Measurements from ENCODE around the gene USP47.

Gene USP47

DNA sequence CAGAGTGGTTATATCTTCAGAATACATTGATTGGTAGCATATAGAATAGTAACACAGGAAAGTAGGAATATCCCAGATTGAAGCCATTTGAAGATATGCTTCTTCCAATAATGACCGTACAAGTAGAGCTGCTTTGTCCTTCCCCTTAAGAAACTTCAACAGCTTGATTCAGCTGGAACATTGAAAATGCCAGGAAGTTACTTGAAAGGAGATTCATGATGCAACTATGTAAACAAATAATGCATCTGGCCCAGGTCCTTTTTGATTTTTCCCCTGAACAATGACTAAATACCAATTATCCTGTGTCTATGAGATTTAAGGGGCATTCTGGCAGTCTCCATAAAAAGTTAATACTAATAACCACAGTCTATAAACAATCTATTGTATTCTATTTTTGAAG is 163.7 kb downstream of the USP47 start:
- no peak for TF ChIP-seq CTCF (IDR thresholded peaks at IDR 0.05; ENCODE audit: borderline replicate concordance, extremely low read depth, low read length, poor library complexity, severe bottlenecking)
- no peak for TF ChIP-seq EZH2 (IDR thresholded peaks at IDR 0.05; ENCODE audit: borderline replicate concordance, low read depth, low read length, severe bottlenecking)
- Histone ChIP-seq H3K27me3 (ENCODE audit: insufficient read depth, low read length, poor library complexity) (peaks cover 33% of the 10 kb centered on the region), H2AFZ (ENCODE audit: low read depth, low read length) (no peak overlapping the region), H3K27ac (ENCODE audit: low read length) (no peak overlapping the region), H3K4me3 (ENCODE audit: low read depth in 1 of 2, low read length in 2 of 2) (no peak overlapping the region), H3K4me2 (ENCODE audit: insufficient read depth, low read length) (no peak overlapping the region), H3K36me3 (ENCODE audit: insufficient read depth, low read length) (no peaks in the 10 kb centered on the region), H3K9me3 (ENCODE audit: insufficient read depth, low read length, severe bottlenecking) (no peaks in the 10 kb centered on the region), H3K9ac (ENCODE audit: low read depth, low read length) (no peak overlapping the region), H3K4me1 (ENCODE audit: insufficient read depth, low read length) (no peaks in the 10 kb centered on the region), H4K20me1 (ENCODE audit: insufficient read depth, low read length) (no peaks in the 10 kb centered on the region), H3K79me2 (ENCODE audit: insufficient read depth, low read length) (no peaks in the 10 kb centered on the region)
- DNase-seq (no peak), ATAC-seq (ENCODE audit: insufficient read depth, low read depth) (no peak)

DNA sequence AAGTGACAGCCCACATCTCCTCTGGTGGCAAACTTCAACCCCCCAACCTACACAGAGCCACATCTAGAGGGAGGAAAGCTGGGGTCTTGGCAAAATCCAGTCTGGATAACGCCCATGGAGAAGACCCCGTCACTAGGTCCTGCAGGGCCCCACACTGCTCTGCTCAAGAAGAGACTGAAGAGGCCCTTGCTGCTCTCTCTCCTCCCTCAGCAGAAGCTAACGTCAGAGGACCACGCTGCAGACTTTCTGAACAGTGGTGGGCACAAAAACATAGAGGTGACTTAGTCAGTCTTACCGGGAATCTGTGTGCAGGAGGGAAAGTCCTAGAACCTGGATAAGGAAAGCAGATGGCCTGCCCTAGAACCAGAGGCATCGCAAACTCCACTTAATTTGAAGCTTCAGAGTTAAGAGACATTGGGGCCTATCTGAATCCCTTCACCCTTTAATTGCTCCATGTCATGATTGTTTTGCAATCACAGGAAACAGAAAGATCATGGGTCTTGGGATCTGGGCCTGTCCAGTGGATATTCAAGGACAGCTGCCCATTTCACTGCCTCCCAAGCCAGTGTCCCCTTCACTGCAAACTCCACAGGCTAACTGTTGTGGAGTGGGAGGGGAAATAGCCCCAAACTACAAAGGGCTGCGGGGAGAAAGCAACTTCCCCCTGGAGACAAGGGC is 164.9 kb downstream of the USP47 start:
- Histone ChIP-seq H4K20me1 (ENCODE audit: insufficient read depth, low read length) (no peaks in the 10 kb centered on the region), H2AFZ (ENCODE audit: low read depth, low read length) (no peak overlapping the region), H3K4me1 (ENCODE audit: insufficient read depth, low read length) (no peaks in the 10 kb centered on the region), H3K9ac (ENCODE audit: low read depth, low read length) (no peak overlapping the region), H3K27me3 (ENCODE audit: insufficient read depth, low read length, poor library complexity) (peaks cover 26% of the 10 kb centered on the region), H3K9me3 (ENCODE audit: insufficient read depth, low read length, severe bottlenecking) (no peaks in the 10 kb centered on the region), H3K79me2 (ENCODE audit: insufficient read depth, low read length) (no peaks in the 10 kb centered on the region), H3K36me3 (ENCODE audit: insufficient read depth, low read length) (no peaks in the 10 kb centered on the region), H3K4me3 (ENCODE audit: low read depth in 1 of 2, low read length in 2 of 2) (no peak overlapping the region), H3K27ac (ENCODE audit: low read length) (no peak overlapping the region), H3K4me2 (ENCODE audit: insufficient read depth, low read length) (no peak overlapping the region)
- DNase-seq (no peak), ATAC-seq (ENCODE audit: insufficient read depth, low read depth) (no peak)
- TF ChIP-seq CTCF (IDR thresholded peaks at IDR 0.05; ENCODE audit: borderline replicate concordance, extremely low read depth, low read length, poor library complexity, severe bottlenecking), result no peak

DNA sequence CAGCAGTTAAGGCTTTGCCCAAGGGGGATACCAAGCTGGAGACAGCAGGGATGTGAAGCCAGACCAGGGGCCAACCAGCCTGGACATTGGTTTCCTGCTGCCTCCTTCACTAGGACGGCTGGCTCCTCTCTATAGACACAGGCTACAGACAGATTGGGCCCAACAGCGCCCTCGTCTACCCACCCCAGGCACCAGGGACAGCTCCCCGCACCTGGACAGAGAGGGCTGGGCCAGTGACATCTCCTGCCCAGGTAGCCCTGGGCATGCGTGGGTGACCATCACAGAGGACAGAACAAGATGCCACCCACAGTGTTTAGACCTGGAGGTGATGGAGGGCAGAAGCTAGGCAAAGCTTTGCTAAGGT is 165.4 kb downstream of the USP47 start:
- H3K79me2 ChIP-seq (ENCODE audit: insufficient read depth, low read length), result no peaks in the 10 kb centered on the region
- no peak overlapping the region for H3K27ac ChIP-seq (ENCODE audit: low read length)
- TF ChIP-seq EZH2 (IDR thresholded peaks at IDR 0.05; ENCODE audit: borderline replicate concordance, low read depth, low read length, severe bottlenecking) (no peak), CTCF (IDR thresholded peaks at IDR 0.05; ENCODE audit: borderline replicate concordance, extremely low read depth, low read length, poor library complexity, severe bottlenecking) (no peak)
- H3K4me1 ChIP-seq (ENCODE audit: insufficient read depth, low read length), result no peaks in the 10 kb centered on the region
- no peak overlapping the region for H3K9ac ChIP-seq (ENCODE audit: low read depth, low read length)
- DNase-seq, result no peak
- no peak overlapping the region for H2AFZ ChIP-seq (ENCODE audit: low read depth, low read length)
- no peak overlapping the region for H3K4me2 ChIP-seq (ENCODE audit: insufficient read depth, low read length)
- peaks cover 26% of the 10 kb centered on the region for H3K27me3 ChIP-seq (ENCODE audit: insufficient read depth, low read length, poor library complexity)
- H3K36me3 ChIP-seq (ENCODE audit: insufficient read depth, low read length), result no peaks in the 10 kb centered on the region
- H3K4me3 ChIP-seq (ENCODE audit: low read depth in 1 of 2, low read length in 2 of 2), result no peak overlapping the region
- no peaks in the 10 kb centered on the region for H4K20me1 ChIP-seq (ENCODE audit: insufficient read depth, low read length)
- ATAC-seq (ENCODE audit: insufficient read depth, low read depth), result no peak
- no peaks in the 10 kb centered on the region for H3K9me3 ChIP-seq (ENCODE audit: insufficient read depth, low read length, severe bottlenecking)
